Activated CD4-positive, alpha-beta T cell treated with anti-CD3 and anti-CD28 coated beads for 36 hours (primary cell): ENCODE measurements around the gene SLC24A3. TPM values are rescaled to one million over a fixed set of nuclear protein-coding genes. Genes with fewer than 3 reads are reported as not detected.

Experiments
- ATAC-seq: fragments of 200-7000 bp; cut with Tn5 transposase; one replicate; pipeline ENCODE4 v1.10.0; 2021; ENCODE audit warnings: mild to moderate bottlenecking, moderate library complexity
- CTCF ChIA-PET: fragments of 350-600 bp; sonication (Branson Sonifier 250); formaldehyde crosslinking; loops from one replicate; lab custom pipeline; 2021; ENCODE audit warnings: antibody characterized with exemption; lab: Charles Lee
- POLR2A ChIA-PET: fragments of 350-600 bp; sonication (Branson Sonifier 250); formaldehyde crosslinking; loops from one replicate; lab custom pipeline; 2021; ENCODE audit warnings: antibody characterized with exemption, inconsistent platforms; lab: Charles Lee
- DNase-seq: peaks from one replicate; pipeline ENCODE4 v3.0.0-alpha.2; 2020
- H3K27ac Mint-ChIP-seq: one replicate; pipeline ENCODE4 v1.8.0; 2021; ENCODE audit warnings: mixed read lengths
- H3K27me3 Mint-ChIP-seq: one replicate; pipeline ENCODE4 v1.8.0; 2021; ENCODE audit warnings: mixed read lengths
- H3K36me3 Mint-ChIP-seq: one replicate; pipeline ENCODE4 v1.8.0; 2021; ENCODE audit warnings: low read depth, mixed read lengths
- H3K4me1 Mint-ChIP-seq: one replicate; pipeline ENCODE4 v1.8.0; 2021; ENCODE audit warnings: mixed read lengths
- H3K4me3 Mint-ChIP-seq: one replicate; pipeline ENCODE4 v1.8.0; 2021; ENCODE audit warnings: mild to moderate bottlenecking, moderate library complexity, mixed read lengths
- H3K9me3 Mint-ChIP-seq: one replicate; pipeline ENCODE4 v1.8.0; 2021; ENCODE audit warnings: low read depth, mixed read lengths
- intact Hi-C, 2 experiments: fragments of 100-400 bp; cut with DNase I in 1 of 2; cut with micrococcal nuclease in 1 of 2; formaldehyde crosslinking; loops; one replicate each; pipeline versions ENCODE4 v1.14.2 to v1.15.1; 2022 to 2024; cut with DNase I, micrococcal nuclease
- total RNA-seq, 2 experiments: library from RNA; stranded (reverse); gene quantifications; one replicate each; pipeline ENCODE4 v1.2.3, GENCODE V29; 2021

SLC24A3 gene
- total RNA-seq, 2 experiments from 2014 or later: not detected

DNA sequence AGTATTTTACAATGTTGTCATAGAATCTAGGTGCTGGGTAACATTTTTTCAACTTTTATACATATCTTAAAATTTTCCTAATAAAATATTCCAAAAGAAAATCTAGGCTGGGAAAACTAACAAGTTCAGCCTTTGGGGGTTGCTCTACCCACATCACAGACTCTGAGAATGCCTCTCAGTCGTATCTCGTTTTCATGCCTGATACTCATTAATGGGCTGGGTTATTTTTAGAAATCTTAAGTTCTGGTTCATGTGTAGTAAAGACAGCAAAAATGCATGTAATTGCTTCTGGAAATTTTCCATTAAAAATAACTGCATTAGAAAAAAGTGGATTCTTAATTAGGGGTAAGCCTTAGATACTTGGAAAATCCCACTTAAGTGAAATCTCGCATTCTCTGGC lies 149.3 kb downstream of the SLC24A3 start:
- ATAC-seq: no peak
- Mint-ChIP-seq H3K27me3 (peaks cover 4% of the 10 kb centered on the region), H3K4me1 (no peaks in the 10 kb centered on the region), H3K36me3 (no peaks in the 10 kb centered on the region), H3K27ac (no peak overlapping the region), H3K4me3 (no peak overlapping the region), H3K9me3 (peaks cover 3% of the 10 kb centered on the region)
- ChIA-PET CTCF (no interaction called here), POLR2A (no interaction called here)
- no peak for DNase-seq
- intact Hi-C loops: no loop called here

DNA sequence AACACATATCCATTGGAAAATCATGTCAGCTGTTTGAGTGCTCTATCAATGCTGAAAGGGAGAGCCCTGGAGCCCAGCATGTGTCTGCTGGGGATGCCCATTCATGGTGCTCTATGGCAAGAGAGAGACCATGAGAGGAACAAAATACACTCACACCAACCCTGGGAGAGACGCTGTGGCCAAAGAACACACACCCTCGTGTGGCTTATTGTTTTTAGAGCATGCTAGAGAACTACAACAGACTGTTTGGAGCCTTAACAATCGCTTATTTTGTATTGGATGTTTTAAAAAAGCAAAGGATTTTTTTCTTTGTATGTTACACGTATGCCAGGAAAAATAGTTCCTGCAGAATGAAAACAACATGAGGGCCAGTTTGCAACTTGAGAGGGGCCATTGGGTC lies 151.0 kb downstream of the SLC24A3 start:
- POLR2A ChIA-PET: no interaction called here
- CTCF ChIA-PET: no interaction called here
- H3K36me3 Mint-ChIP-seq: no peaks in the 10 kb centered on the region

DNA sequence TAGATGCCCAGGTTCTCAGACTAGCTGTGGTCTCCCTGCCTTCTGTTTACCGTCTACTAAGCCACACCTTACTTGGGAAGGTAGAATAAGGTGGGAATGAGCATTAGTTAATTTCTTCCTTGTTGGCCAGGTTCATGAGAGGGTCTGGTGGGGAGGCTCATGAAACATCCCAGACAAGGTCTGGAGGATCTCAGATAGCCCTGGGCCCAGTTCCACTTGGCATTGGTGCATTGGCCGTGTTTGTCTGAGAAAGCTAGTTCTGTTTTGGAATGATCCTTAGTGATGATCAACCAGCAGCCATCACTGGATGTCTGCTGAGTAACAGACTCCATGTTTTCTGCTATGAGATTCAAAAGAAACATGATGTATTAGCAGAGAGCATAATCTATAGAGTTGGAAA lies 155.1 kb downstream of the SLC24A3 start:
- Mint-ChIP-seq H3K4me1 (no peaks in the 10 kb centered on the region), H3K27me3 (peaks cover 2% of the 10 kb centered on the region), H3K27ac (no peak overlapping the region), H3K36me3 (no peaks in the 10 kb centered on the region), H3K4me3 (no peak overlapping the region), H3K9me3 (peaks cover 2% of the 10 kb centered on the region)
- intact Hi-C loops: no loop called here
- no peak for ATAC-seq
- DNase-seq: no peak
- ChIA-PET POLR2A (no interaction called here), CTCF (no interaction called here)

More for the DNA sequence above, 151.0 kb downstream of the SLC24A3 start:
- no peak for DNase-seq
- intact Hi-C loops: no loop called here
- Mint-ChIP-seq H3K27ac (no peak overlapping the region), H3K4me1 (no peaks in the 10 kb centered on the region), H3K9me3 (peaks cover 3% of the 10 kb centered on the region), H3K27me3 (peaks cover 2% of the 10 kb centered on the region), H3K4me3 (no peak overlapping the region)
- no peak for ATAC-seq

DNA sequence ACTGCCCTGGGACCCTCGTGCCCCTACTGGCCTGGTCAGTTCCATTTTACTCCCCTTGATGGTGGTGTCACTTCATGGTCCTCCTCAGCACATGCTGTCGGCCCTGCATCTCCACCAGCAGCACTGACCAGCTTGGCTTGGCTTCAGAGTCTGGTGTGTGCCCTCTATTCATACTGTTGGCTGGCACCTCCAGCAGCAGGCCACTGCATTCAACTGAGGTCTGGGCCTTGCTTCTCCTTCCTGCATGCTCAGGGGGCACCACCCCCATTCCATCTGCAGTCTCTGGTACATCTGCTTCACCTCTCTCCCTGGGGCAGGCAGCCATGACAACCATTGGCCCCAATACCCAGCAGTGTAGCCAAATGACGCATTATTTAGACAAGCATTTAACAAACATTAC lies 155.9 kb downstream of the SLC24A3 start:
- ATAC-seq: no peak
- Mint-ChIP-seq H3K4me1 (no peaks in the 10 kb centered on the region), H3K9me3 (peaks cover 2% of the 10 kb centered on the region)

DNA sequence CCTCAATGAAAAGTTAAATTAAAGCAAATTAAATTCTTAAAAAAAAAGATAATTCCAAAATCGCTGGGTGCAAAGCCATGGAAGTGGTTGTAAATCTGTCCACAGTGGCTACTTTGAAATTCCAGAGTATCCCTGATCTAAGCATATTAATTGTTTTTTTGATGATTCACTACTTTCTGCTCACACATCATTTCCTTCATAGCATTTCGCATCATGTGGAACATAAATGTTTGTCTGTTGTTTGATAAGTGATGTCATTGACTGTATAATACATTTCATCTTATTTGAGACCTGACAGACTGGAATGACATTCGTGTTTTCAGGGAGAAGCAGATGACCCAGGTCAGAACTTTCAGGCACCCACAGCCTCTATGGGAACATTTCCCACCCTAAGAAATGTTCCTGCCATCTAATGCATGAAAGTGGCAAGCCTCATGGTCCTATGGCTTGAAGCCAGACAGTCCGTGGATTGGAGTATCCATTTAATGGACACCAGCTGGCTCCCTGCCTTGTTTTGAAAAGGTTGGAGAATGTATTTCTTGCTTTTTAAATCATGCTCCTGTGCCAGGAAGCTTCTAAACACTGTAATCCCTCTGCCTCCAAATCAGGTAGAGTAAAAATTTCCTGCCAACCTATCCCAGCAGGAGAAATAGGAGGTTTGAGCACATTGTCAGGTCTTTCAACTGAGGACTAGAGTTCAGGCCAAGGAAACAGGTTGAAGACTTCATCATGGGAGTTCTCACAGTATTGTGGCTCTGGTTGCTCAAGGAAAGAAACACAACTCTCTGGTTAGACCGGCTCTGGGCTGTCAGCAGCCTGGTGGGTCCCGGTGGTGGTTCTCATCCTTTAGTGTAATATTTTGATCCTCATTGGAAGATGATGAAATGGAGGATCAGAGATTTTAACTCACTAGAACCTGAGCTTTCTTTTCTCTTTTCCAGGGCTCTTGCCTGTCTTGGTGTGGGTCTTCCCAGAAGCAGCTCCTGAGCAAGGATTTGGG lies 157.9 kb downstream of the SLC24A3 start:
- POLR2A ChIA-PET: no interaction called here
- Mint-ChIP-seq H3K36me3 (no peaks in the 10 kb centered on the region), H3K27ac (no peak overlapping the region), H3K9me3 (peaks cover 2% of the 10 kb centered on the region), H3K27me3 (peaks cover 2% of the 10 kb centered on the region), H3K4me3 (no peak overlapping the region), H3K4me1 (no peaks in the 10 kb centered on the region)
- ATAC-seq (no peak), DNase-seq (no peak)
- CTCF ChIA-PET: interaction anchor here (0.6 kb wide), 1 partner anchor 118 kb away, joined by 3 read pairs; no protein-coding TSS in a partner anchor
- intact Hi-C loops: no loop called here

More for the DNA sequence above, 155.9 kb downstream of the SLC24A3 start:
- ChIA-PET POLR2A (no interaction called here), CTCF (no interaction called here)
- Mint-ChIP-seq H3K36me3 (no peaks in the 10 kb centered on the region), H3K4me3 (no peak overlapping the region), H3K27me3 (peaks cover 2% of the 10 kb centered on the region), H3K27ac (no peak overlapping the region)
- intact Hi-C loops: no loop called here
- no peak for DNase-seq

DNA sequence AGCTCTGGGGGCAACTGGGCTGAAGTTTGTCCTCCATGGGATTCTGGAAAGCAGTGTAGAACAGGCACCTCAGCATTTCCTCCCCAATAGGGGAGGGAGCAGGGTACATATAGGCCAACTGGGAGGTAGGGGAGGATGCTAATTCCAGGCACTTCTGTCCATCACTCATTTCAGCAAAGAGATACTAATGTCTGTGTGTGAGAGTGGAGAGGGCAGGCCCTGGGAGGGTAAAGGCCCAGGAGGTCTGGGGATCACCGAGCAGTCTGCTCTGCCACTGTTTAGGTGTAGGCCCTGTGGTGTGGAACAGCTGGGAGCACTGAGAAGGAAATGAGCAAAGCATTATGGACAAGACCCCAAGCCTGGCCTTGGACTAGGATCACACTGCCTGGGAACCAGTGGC lies 158.7 kb downstream of the SLC24A3 start:
- Mint-ChIP-seq H3K4me1 (no peaks in the 10 kb centered on the region), H3K9me3 (peaks cover 2% of the 10 kb centered on the region), H3K27ac (no peak overlapping the region), H3K4me3 (no peak overlapping the region), H3K27me3 (peaks cover 4% of the 10 kb centered on the region), H3K36me3 (no peaks in the 10 kb centered on the region)
- DNase-seq: no peak
- ChIA-PET POLR2A (no interaction called here), CTCF (interaction anchor here (0.6 kb wide), 1 partner anchor 119 kb away, joined by 3 read pairs; no protein-coding TSS in a partner anchor)
- no peak for ATAC-seq
- intact Hi-C loops: no loop called here

DNA sequence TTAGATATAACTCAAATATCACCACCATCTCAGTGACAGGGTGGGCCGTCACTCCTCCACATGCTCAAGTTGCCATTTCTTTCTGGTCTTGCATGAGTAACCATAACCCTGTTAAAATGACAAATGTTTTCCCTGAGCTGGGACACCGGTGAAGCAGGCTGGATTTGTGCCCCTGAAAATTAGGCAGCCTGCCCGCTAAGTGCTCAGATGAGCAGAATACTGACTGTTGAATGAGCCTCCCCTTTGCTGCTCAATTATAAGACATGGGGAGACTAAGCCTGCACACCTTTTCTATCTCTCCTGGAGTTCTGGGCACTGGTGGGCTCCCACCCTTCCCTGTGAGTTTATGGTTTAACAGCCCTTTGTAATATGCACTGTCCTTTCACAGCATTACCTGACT lies 161.8 kb downstream of the SLC24A3 start:
- Mint-ChIP-seq H3K9me3 (no peaks in the 10 kb centered on the region), H3K36me3 (no peaks in the 10 kb centered on the region), H3K27me3 (peaks cover 2% of the 10 kb centered on the region), H3K27ac (no peak overlapping the region), H3K4me1 (no peaks in the 10 kb centered on the region), H3K4me3 (no peak overlapping the region)
- ChIA-PET POLR2A (no interaction called here), CTCF (no interaction called here)
- intact Hi-C loops: no loop called here
- ATAC-seq: no peak
- DNase-seq: no peak

DNA sequence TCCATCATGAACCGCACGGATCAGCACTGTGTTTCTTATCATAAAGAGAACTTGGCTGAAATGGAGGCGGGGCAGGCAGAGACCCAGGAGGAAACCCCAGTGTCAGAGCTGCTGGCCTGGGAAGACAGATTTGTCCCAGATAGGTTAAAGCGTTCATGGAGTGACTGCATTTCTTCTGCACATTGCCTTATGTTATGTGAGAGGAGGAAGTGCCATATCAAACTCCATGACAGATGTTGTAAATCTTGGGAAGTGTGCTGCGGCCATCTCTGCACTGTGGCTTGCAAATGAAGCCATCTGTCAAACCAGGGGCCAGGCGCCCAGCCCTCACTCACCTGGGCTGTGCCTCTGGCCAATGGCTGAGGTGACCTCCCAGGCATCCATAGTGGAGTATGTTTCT lies 163.0 kb downstream of the SLC24A3 start:
- Mint-ChIP-seq H3K27me3 (peaks cover 5% of the 10 kb centered on the region), H3K27ac (no peak overlapping the region), H3K9me3 (no peaks in the 10 kb centered on the region), H3K36me3 (no peaks in the 10 kb centered on the region), H3K4me1 (no peaks in the 10 kb centered on the region), H3K4me3 (no peak overlapping the region)
- ChIA-PET POLR2A (no interaction called here), CTCF (no interaction called here)
- intact Hi-C loops: no loop called here
- DNase-seq: no peak
- no peak for ATAC-seq

DNA sequence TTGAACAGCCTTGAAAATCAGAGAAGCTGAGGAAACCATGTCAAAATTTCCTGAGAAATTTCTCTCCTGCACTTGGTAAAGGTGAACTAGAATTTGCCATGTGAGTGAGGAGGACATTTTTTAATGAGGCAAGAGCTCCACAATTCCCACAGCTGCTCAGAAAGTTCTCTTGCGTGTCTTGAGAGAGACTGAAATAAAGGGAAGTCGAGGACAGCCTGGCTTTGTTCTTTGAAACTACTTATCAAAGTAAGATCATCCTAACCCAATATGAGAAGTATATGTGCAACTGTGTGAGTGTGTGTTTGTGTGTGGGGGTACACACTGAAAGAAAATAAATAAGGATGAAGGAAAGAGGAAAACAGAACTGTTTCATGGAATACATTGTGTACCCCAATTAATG lies 163.4 kb downstream of the SLC24A3 start:
- H3K4me3 Mint-ChIP-seq: no peak overlapping the region
- H3K36me3 Mint-ChIP-seq: no peaks in the 10 kb centered on the region
- POLR2A ChIA-PET: no interaction called here
- peaks cover 5% of the 10 kb centered on the region for H3K27me3 Mint-ChIP-seq
- H3K27ac Mint-ChIP-seq: no peak overlapping the region
- H3K9me3 Mint-ChIP-seq: no peaks in the 10 kb centered on the region
- ATAC-seq: no peak
- intact Hi-C loops: no loop called here
- H3K4me1 Mint-ChIP-seq: no peaks in the 10 kb centered on the region
- DNase-seq: no peak
- CTCF ChIA-PET: no interaction called here

DNA sequence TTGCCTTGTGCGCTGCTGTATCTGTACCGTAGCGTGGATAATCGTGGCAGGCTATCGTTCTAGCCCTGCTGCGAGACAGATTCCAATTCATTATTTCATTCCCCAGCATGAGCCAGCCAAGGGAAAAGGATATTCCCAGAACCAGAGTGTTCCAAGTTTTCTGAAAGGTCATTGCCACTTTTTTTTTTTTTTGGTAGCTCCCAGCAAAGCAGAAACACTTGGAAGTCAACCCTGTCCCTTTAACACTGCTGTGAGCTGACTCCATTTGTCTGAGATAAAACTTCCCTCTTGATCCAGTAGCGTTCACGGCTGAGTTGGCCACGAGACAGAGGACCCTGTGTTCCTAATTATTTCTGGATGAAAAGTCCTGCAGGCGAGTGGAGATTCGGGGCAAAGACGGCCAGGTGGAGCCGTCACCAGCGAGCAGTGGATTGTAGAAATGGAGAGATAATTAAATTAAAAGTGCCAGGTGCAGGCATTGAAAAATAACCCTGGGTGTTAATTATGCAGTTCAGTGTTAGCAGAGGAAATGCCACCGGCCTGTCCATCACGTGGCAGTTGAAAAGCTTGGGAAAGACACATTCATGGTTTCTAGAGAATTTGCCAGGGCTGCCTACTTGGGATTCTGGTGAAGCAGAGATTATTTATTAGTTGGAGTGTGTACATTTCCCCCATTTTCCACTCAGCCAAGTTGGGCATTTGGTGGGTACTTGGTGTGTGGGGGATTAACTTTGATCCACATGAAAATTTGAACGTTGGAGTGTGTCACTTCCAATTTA lies 164.2 kb downstream of the SLC24A3 start:
- Mint-ChIP-seq H3K9me3 (no peaks in the 10 kb centered on the region), H3K36me3 (no peaks in the 10 kb centered on the region), H3K27ac (no peak overlapping the region), H3K27me3 (peaks cover 5% of the 10 kb centered on the region), H3K4me1 (no peaks in the 10 kb centered on the region), H3K4me3 (no peak overlapping the region)
- CTCF ChIA-PET: no interaction called here
- no peak for DNase-seq
- POLR2A ChIA-PET: no interaction called here
- intact Hi-C loops: no loop called here
- no peak for ATAC-seq

DNA sequence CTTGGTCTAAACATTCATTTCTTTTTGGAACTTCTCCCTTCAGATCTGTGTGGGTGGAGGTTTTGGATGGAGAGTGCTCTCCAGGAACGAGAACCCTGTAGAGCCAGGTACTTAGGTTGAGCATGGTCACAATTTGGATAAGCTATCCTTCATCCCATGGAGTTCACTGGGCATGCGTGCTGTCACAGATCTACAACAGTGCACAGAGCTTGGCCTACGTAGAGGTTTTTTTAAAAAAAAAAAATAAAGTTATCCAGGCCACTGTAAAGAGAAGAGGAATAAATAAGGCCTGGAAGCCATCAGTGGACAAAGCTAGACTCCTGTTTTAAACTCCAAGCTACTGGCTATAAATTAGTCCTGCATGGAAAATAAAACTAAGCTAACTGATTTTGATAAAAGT lies 165.6 kb downstream of the SLC24A3 start:
- Mint-ChIP-seq H3K27me3 (peaks cover 5% of the 10 kb centered on the region), H3K9me3 (no peaks in the 10 kb centered on the region), H3K4me3 (no peak overlapping the region), H3K27ac (no peak overlapping the region), H3K36me3 (no peaks in the 10 kb centered on the region), H3K4me1 (no peaks in the 10 kb centered on the region)
- ChIA-PET CTCF (interaction anchor here (0.7 kb wide), 1 partner anchor 112 kb away, joined by 3 read pairs; no protein-coding TSS in a partner anchor), POLR2A (no interaction called here)
- DNase-seq: no peak
- ATAC-seq: no peak
- intact Hi-C loops: no loop called here
